Ramos (cell line): ENCODE results near the gene CRLF1.

Experiments
- in situ Hi-C: fragments of 300-500 bp; cut with MboI; formaldehyde crosslinking; loops from one replicate; pipeline ENCODE4 v1.14.3; 2022; ENCODE audit warnings: low sequenced_read_pairs; ENCODE audit not compliant: unreplicated experiment

The CRLF1 gene

GRCh38 chr19:18566953-18567352 lies 39.6 kb downstream of the CRLF1 start:
- in situ Hi-C loops = no loop called here

GRCh38 chr19:18562086-18562485 lies 44.5 kb downstream of the CRLF1 start:
- in situ Hi-C loops = no loop called here

GRCh38 chr19:18559685-18560084 lies 46.9 kb downstream of the CRLF1 start:
- in situ Hi-C loops = no loop called here

GRCh38 chr19:18558604-18559003 lies 48.0 kb downstream of the CRLF1 start:
- in situ Hi-C loops = no loop called here

- in situ Hi-C loops = no loop called here
These were observed 48.4 kb downstream of the CRLF1 start for GRCh38 chr19:18558202-18558555.

- in situ Hi-C loops = no loop called here
These were observed 49.0 kb downstream of the CRLF1 start, which contains the start of gene KXD1 for GRCh38 chr19:18557411-18558201. TSS of gene KXD1 (plus strand) at chr19:18557870. CDS start at chr19:18562057, 4,187 bp downstream.

GRCh38 chr19:18551631-18552030 lies 55.0 kb downstream of the CRLF1 start:
- in situ Hi-C loops = no loop called here

- in situ Hi-C loops = no loop called here
These were observed 62.7 kb downstream of the CRLF1 start for GRCh38 chr19:18543814-18544475.
